HPDE6-E6E7 (cell line): ENCODE data around the gene E4F1.

ENCODE experiments used
- DNase-seq: peaks from one replicate; pipeline ENCODE4 v3.0.0; 2011; ENCODE audit warnings: missing footprints; ENCODE audit errors: extremely low spot score

E4F1 gene, protein sequence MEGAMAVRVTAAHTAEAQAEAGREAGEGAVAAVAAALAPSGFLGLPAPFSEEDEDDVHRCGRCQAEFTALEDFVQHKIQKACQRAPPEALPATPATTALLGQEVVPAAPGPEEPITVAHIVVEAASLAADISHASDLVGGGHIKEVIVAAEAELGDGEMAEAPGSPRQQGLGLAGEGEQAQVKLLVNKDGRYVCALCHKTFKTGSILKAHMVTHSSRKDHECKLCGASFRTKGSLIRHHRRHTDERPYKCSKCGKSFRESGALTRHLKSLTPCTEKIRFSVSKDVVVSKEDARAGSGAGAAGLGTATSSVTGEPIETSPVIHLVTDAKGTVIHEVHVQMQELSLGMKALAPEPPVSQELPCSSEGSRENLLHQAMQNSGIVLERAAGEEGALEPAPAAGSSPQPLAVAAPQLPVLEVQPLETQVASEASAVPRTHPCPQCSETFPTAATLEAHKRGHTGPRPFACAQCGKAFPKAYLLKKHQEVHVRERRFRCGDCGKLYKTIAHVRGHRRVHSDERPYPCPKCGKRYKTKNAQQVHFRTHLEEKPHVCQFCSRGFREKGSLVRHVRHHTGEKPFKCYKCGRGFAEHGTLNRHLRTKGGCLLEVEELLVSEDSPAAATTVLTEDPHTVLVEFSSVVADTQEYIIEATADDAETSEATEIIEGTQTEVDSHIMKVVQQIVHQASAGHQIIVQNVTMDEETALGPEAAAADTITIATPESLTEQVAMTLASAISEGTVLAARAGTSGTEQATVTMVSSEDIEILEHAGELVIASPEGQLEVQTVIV

DNA sequence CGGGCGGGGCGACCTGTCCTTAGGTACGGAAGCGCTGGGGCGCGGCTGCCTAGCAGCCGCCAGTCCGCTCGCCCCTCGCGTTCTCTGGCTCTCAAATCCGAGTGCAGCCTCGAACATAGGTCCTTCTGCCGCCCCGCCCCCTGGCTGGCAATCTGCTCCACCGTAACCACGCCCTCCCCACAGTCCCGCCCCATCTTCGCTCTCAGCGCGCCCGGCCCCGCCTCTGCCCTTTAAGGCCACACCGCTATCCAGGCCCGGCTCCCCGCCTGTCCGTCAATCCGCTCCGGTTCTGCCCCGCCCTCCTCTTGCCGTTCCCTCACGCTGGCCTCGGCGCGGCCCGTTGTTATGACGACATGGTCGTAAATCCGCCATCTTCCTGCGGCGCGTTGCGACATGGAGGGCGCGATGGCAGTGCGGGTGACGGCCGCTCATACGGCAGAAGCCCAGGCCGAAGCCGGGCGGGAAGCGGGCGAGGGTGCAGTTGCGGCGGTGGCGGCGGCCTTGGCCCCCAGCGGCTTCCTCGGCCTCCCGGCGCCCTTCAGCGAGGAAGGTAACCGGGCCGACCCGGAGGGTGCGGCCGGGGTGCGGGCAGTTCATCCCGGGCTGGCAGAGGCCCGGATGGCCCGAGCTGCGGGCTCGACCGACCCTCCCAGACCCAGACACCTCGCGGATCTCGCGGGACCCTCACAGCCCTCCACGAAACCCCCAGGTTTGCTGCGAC lies at the start of gene E4F1:
TSS of gene E4F1 (plus strand) at position 371 of the 721 bp plus-strand sequence. CDS start at position 394, 23 bp downstream.
- peak; percentile 99 for DNase-seq

DNA sequence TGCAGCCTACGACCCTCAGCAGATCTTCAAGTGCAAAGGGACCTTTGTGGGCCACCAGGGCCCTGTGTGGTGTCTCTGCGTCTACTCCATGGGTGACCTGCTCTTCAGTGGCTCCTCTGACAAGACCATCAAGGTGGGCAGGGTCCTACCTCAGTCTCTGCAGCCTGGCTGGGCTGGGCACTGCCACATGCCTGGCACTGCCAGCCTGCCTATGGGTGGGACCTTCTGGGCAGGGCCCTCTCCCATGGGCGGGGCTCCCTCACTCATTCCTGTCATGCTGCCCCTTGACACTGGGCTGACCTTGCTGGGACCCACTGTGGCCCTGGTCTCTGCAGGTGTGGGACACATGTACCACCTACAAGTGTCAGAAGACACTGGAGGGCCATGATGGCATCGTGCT lies 49.5 kb upstream of the E4F1 start:
- DNase-seq = no peak

DNA sequence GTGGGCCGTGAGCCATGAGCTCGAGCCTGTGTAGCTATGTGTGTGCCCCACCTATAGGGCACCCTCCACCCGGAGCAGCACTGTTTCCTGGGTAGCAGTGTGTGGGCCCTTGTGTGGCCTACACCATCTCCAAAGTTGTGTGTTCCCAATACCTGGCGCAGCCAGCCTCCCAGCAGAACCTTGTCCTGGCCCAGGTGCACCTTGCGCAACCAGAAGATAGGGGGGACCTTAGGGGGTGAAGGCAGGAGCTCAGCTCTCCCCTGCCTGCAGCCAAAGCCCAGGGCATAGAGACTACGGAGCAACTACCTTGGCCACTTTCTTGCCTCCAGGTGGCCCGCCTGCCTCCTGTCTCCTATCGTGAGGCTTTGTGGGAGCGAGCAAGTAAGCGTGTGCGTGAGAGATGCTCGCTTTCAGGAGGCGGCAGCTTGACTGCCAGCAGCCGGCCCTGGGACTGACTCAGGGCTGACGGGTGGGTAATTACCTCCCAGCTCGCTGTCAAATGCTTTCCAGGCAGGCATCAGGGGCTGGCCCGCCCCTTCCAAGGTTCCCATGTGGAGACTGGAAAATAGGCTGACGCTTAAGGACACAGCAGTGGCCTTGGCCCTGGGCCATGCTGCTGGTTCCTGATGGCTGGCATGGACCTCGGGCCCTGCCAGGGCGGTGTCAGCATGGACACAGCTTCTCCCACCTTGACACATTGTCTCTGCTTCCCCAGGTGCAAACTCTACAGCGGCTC lies 48.8 kb upstream of the E4F1 start:
- DNase-seq = no peak

DNA sequence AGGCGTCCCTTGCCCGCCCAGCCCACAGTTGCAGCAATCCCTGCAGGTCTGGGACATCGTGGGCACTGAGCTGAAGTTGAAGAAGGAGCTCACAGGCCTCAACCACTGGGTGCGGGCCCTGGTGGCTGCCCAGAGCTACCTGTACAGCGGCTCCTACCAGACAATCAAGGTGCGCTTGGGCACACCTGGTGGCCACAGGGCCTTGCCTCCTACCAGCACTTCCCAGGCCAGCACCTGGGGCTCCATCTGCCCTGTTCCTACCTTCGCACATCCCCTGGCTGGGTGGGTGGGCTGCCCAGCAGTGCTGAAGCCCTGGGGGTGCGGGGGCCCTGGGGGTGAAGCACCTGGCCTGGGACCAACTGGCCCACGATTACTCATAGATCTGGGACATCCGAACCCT lies 47.9 kb upstream of the E4F1 start:
- DNase-seq = no peak

- no peak for DNase-seq
These were observed 47.3 kb upstream of the E4F1 start for GRCh38 chr16:2176047-2176446.

DNA sequence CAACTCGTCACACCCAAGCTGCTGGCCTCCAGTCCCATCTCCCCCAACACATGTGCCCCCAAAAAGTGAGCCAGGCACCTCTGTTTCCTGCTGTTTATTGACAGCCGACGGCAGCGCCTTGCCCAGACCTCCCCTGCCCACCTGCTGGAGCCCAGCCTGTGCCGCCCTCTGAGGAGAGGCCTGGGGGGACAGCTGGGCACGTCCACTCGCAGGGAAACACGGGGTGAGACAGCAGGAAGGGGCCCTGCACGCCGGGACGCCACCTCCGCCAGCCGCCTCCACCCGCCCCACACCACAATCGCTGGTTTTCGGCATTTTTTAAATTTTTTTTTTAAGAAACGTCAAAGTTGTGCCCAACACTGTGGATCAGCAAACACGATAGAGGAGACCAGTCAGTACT lies 46.3 kb upstream of the E4F1 start:
- DNase-seq = no peak

- DNase-seq = no peak
These were observed 45.8 kb upstream of the E4F1 start for GRCh38 chr16:2177561-2177960.

DNA sequence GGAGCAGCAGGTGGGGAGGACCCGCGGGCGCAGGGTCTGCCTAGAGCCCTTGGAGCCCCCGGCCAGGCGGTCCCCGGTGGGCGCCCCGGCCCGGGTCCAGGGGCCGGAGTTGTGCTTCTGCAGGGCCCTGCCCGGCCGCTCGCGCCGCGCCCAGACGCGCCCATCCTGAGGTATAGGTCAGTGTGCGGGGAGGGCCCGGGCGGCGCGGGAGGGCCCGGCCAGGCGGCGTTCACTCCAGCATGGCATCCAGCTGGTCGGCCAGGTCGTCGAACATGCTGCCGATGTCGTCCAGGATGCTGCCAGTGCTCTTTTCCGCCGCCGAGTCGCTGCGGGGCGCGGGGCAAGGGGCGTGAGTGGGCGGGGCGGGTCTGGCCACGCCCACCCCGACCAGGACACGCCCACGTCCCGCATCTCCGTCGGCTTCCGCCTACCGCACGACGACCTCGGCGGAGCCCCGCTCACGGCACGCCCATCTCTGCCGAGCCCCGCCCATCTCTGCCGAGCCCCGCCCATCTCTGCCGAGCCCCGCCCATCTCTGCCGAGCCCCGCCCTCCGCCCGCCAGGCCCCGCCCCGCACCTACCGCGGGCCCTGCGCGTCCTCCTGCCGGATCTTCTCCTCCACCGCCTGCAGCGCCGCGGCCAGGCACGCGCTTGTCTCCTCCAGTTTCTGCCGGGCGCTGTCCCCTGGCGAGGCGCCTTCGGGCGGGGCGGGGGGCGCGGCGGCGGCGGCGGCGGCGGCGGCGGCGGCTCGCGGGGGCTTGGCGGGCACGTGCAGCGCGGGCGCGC lies 44.9 kb upstream of the E4F1 start:
- peak; percentile 16 for DNase-seq

GRCh38 chr16:2179107-2179501 lies 44.3 kb upstream of the E4F1 start:
- no peak for DNase-seq

GRCh38 chr16:2179576-2179975 lies 43.8 kb upstream of the E4F1 start:
- no peak for DNase-seq

DNA sequence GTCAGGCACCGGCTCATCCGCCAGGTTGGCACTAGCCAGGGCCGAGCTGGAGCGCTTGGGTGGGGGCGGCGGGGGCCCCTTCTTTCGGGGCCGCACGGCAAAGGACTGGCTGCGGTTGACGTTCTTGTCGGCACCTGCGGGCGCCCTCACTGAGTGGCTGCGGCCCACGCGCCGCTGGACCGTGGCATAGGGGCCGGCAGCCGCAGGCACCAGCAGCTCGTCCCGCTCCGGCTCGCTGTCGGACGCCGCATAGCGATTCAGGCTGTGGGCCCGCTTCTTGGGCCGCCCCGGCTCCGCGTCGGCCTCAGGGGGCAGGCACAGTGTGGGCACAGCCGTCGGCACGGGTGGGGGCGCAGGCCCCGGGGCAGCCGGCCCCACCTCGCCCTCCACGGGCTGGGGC lies 42.9 kb upstream of the E4F1 start:
- DNase-seq = no peak

DNA sequence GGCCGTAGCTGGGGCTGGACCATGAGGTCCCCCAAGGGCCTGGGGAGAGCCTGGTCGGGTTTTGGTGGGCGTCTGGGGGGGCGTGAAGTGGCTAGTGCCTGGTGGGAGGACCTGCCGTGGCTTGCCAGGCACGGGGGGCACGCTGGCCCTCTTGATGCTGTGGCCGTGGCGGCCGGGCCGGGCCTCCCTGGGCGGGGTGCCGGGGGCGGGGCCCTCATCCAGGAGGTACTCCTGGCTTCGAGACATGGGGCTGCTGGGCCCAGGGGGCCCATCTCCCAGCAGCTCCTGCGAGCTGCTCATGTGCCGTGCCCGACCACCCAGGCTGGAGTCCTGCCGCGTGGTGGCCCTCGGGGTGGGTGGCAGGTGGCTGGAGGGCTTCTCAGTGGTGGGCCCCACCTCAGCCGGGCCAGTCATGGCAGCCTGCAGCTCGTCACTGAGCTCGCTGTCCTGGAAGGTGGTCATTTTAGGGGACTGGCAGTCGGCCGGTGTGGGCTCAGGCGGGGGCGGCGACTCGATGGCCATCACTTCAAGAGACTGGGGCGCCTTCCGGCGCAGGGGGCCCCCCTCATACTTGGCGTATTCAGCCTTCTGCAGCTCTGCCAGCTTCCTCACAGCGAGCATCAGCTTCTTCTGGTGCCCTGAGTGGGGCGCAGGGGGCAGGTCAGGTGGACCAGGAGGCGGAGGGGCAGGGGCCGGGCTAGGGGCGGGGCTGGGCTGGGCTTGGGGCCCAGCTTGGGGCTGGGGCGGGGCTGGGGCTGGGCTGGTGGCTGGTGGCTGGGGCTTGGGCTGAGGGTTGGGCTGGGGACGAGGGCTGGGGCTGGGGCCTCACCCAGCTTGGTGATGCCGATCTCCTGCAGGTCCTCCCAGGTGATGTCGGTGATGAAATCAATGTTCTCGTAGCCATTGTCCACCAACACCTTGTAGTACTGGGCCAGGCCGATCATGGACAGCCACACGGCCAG lies 42.1 kb upstream of the E4F1 start:
- no peak for DNase-seq

GRCh38 chr16:2181952-2182351 lies 41.4 kb upstream of the E4F1 start:
- no peak for DNase-seq

DNA sequence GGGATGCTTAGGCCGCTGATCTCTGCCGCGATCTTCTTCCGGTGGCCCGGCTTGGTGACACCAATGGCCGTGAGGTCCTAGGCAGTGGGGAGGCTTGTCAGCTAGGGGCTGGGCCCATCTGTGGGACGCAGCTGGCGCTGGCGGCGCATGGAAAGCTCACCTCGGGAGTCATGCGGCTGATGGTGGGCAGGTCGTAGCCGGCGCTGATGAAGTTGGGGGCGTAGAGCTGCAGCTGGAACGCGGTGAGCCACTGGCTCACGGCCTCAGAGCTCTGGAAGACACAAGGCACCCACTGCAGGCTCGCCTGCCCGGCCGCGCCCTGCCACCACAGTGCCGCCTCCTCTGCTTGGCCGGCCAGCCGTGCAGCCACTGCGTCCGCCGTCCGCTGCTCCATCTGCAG lies 39.7 kb upstream of the E4F1 start:
- DNase-seq = no peak

DNA sequence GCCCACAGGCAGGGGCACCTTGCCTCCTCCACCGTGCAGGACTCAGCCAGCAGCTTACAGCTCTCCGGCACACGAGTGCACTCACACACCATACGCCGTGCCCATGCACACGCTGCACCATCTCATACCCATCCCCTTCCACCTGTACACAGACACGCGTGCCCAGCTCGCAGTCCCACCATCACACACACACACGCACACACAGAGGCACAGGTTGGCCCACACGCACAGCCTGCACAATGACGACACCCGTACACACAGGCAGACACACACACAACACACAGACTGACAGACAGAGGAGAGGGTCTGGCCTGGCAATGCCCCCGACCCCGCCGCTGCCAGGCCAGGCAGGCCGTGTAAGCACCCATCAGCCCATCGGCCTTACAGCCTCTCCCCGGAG lies 39.0 kb upstream of the E4F1 start:
- no peak for DNase-seq

- no peak for DNase-seq
These were observed 38.4 kb upstream of the E4F1 start for GRCh38 chr16:2184962-2185361.

DNA sequence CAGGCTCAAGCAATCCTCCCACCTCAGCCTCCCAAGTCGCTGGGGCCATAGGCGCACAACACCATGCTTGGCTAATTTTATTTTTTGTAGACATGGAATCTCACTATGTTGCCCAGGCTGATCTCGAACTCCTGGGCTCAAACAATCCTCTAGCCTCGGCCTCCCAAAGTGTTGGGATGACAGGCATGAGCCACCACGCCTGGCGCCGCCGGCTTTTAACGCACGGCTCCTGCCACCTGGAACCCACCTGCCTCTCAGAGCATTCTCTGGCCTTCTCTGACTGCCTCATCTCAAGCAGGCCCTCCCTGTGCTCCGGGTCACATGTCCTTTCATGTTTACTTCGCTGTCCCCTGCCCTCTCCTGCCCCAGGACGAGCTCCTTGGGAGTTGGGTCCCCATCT lies 37.3 kb upstream of the E4F1 start:
- no peak for DNase-seq

DNA sequence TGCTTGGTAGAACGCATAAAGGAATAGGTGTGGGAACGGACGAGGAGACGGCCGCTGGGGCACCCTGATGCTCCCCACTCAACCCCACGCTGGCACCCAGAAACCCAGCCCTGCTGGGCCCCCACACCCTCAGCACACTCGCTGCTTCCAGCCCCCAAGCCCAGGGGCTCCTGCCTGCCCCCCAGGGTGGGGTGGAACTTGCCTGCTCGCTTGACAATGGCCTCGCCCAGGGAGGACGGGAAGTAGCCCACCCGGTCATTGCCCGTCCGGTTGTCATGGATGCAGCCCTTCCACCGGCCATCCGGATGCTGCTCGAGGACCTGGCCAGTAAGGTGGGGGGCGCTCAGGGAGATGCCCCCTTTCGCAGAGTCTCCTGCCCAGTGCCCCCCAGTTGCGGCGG lies 36.9 kb upstream of the E4F1 start:
- no peak for DNase-seq

GRCh38 chr16:2187212-2187611 lies 36.2 kb upstream of the E4F1 start:
- no peak for DNase-seq

DNA sequence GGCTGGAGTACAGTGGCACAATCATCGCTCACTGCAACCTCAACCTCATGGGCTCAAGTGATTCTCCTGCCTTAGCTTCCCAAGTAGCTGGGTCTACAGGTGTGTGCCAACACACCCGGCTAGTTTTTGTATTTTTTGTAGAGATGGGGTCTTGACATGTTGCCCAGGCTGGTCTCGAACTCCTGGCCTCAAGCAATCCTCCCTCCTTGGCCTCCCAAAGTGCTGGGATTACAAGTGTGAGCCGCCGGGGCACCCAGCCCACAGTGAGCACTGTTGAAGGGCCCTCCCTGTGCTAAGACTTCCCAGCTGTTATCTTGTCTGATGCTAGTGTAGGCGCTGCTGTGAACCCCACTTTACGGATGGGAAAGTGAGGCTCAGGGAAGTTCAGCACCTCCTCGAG lies 35.0 kb upstream of the E4F1 start:
- DNase-seq = no peak
